CD4-positive, alpha-beta T cell (primary cell): ENCODE results near the gene NINL. TPM values are rescaled to one million over a fixed set of nuclear protein-coding genes. Genes with fewer than 3 reads are reported as not detected.

Experiments
- ATAC-seq: fragments of 200-7000 bp; cut with Tn5 transposase; one replicate; pipeline ENCODE4 v1.10.0; 2022; ENCODE audit warnings: mild to moderate bottlenecking; ENCODE audit not compliant: poor library complexity
- CTCF ChIA-PET: fragments of 350-600 bp; sonication (Branson Sonifier 250); formaldehyde crosslinking; loops from one replicate; lab custom pipeline; 2021; ENCODE audit warnings: antibody characterized with exemption, inconsistent platforms; lab: Charles Lee
- POLR2A ChIA-PET: fragments of 350-600 bp; sonication (Branson Sonifier 250); formaldehyde crosslinking; loops from one replicate; lab custom pipeline; 2021; ENCODE audit warnings: antibody characterized with exemption, inconsistent platforms; lab: Charles Lee
- DNase-seq, 14 experiments: peaks; one replicate each; pipeline ENCODE4 v3.0.0-alpha.2; 2013 to 2020; ENCODE audit warnings: mixed read lengths in 2 of 14
- H3K27ac ChIP-seq, 2 donors: one replicate each; pipeline versions ENCODE4 v1.5.1 to v1.7.0; 2013; ENCODE audit warnings: low read length in 2 of 2, low read depth in 1 of 2, mild to moderate bottlenecking in 1 of 2
- H3K27me3 ChIP-seq, 2 experiments: 1 replicate in 1 of 2; 2 replicates in 1 of 2; pipeline versions ENCODE4 v1.6.1 to v1.7.0; 2013; ENCODE audit warnings: low read length in 2 of 2, control low read depth in 1 of 2, mild to moderate bottlenecking in 1 of 2, moderate library complexity in 1 of 2; ENCODE audit not compliant: insufficient read depth in 2 of 2, control insufficient read depth in 1 of 2
- H3K36me3 ChIP-seq: one replicate; pipeline ENCODE4 v1.6.1; 2013; ENCODE audit warnings: low read length, control low read depth; ENCODE audit not compliant: insufficient read depth
- H3K4me1 ChIP-seq: one replicate; pipeline ENCODE4 v1.6.1; 2013; ENCODE audit warnings: low read length, control low read depth; ENCODE audit not compliant: insufficient read depth
- H3K4me3 ChIP-seq: one replicate; pipeline ENCODE4 v1.5.1; 2013; ENCODE audit warnings: mild to moderate bottlenecking, low read length, moderate library complexity
- H3K9me3 ChIP-seq, 2 experiments: 1 replicate in 1 of 2; 2 replicates in 1 of 2; pipeline versions ENCODE4 v1.6.1 to v1.7.0; 2013; ENCODE audit warnings: low read length in 2 of 2, mild to moderate bottlenecking in 2 of 2, control low read depth in 1 of 2, moderate library complexity in 1 of 2; ENCODE audit not compliant: control insufficient read depth in 1 of 2, insufficient read depth in 1 of 2
- H3K27ac Mint-ChIP-seq: one replicate; pipeline ENCODE4 v1.8.0; 2020; ENCODE audit warnings: mixed read lengths
- H3K27me3 Mint-ChIP-seq: one replicate; pipeline ENCODE4 v1.8.0; 2021; ENCODE audit warnings: mixed read lengths
- H3K36me3 Mint-ChIP-seq: one replicate; pipeline ENCODE4 v1.8.0; 2021; ENCODE audit warnings: low read depth, mixed read lengths
- H3K4me1 Mint-ChIP-seq: one replicate; pipeline ENCODE4 v1.8.0; 2021; ENCODE audit warnings: low read depth, mixed read lengths
- H3K4me3 Mint-ChIP-seq: one replicate; pipeline ENCODE4 v1.8.0; 2020; ENCODE audit warnings: mild to moderate bottlenecking, mixed read lengths
- H3K9me3 Mint-ChIP-seq: one replicate; pipeline ENCODE4 v1.8.0; 2020; ENCODE audit warnings: mixed read lengths
- CTCF ChIP-seq: fragments of 200-600 bp; IDR thresholded peaks from one replicate; pipeline ENCODE4 v1.8.0; 2022; ENCODE audit warnings: antibody characterized with exemption, mild to moderate bottlenecking
- intact Hi-C, 2 experiments: fragments of 100-400 bp; cut with DNase I in 1 of 2; cut with micrococcal nuclease in 1 of 2; formaldehyde crosslinking; loops; one replicate each; pipeline versions ENCODE4 v1.15.1 to v1.9.0; 2023 to 2025; cut with DNase I, micrococcal nuclease
- total RNA-seq, 174 experiments: library from RNA in 2 of 174; stranded (reverse) in 2 of 174; gene quantifications; one replicate each; pipeline ENCODE4 v1.2.3 and lab custom pipeline; 2021 to 2026

Gene NINL
- total RNA-seq, 2 experiments from 2014 or later, result 2.7 to 4.0 TPM

GRCh38 chr20:25465243-25466135 lies 119.8 kb downstream of the NINL start:
- no peaks in the 10 kb centered on the region for H3K9me3 Mint-ChIP-seq
- H3K36me3 Mint-ChIP-seq, result no peaks in the 10 kb centered on the region
- peaks cover 6% of the 10 kb centered on the region for H3K4me1 ChIP-seq
- no peak overlapping the region for H3K4me3 ChIP-seq
- no peaks in the 10 kb centered on the region for H3K27me3 Mint-ChIP-seq
- ChIA-PET CTCF (no interaction called here), POLR2A (no interaction called here)
- intact Hi-C loops, result no loop called here
- DNase-seq, result no peak
- no peak for ATAC-seq
- H3K4me1 Mint-ChIP-seq, result peaks cover 7% of the 10 kb centered on the region
- no peaks in the 10 kb centered on the region for H3K36me3 ChIP-seq
- no peaks in the 10 kb centered on the region for H3K27me3 ChIP-seq
- no peaks in the 10 kb centered on the region for H3K9me3 ChIP-seq
- H3K27ac ChIP-seq, result no peak overlapping the region
- H3K4me3 Mint-ChIP-seq, result no peak overlapping the region
- TF ChIP-seq CTCF, result no peak
- no peak overlapping the region for H3K27ac Mint-ChIP-seq

- intact Hi-C loops, result no loop called here
- H3K4me3 Mint-ChIP-seq, result no peak overlapping the region
- no peaks in the 10 kb centered on the region for H3K27me3 Mint-ChIP-seq
- ATAC-seq (no peak), DNase-seq (no peak)
- Histone ChIP-seq H3K4me1 (no peaks in the 10 kb centered on the region), H3K36me3 (no peaks in the 10 kb centered on the region), H3K27me3 (no peaks in the 10 kb centered on the region), H3K9me3 (no peaks in the 10 kb centered on the region), H3K4me3 (no peak overlapping the region), H3K27ac (no peak overlapping the region)
- POLR2A ChIA-PET, result no interaction called here
- TF ChIP-seq CTCF, result no peak
- no peaks in the 10 kb centered on the region for H3K9me3 Mint-ChIP-seq
- no peak overlapping the region for H3K27ac Mint-ChIP-seq
- no peaks in the 10 kb centered on the region for H3K4me1 Mint-ChIP-seq
- H3K36me3 Mint-ChIP-seq, result no peaks in the 10 kb centered on the region
- CTCF ChIA-PET, result no interaction called here
Observed at GRCh38 chr20:25464501-25465242, 120.7 kb downstream of the NINL start.

- Histone ChIP-seq H3K27me3 (no peaks in the 10 kb centered on the region), H3K4me3 (no peak overlapping the region), H3K4me1 (no peaks in the 10 kb centered on the region), H3K9me3 (no peaks in the 10 kb centered on the region), H3K27ac (no peak overlapping the region), H3K36me3 (no peaks in the 10 kb centered on the region)
- H3K4me3 Mint-ChIP-seq, result no peak overlapping the region
- H3K27me3 Mint-ChIP-seq, result no peaks in the 10 kb centered on the region
- CTCF ChIA-PET, result no interaction called here
- POLR2A ChIA-PET, result interaction anchor here (0.6 kb wide), 1 partner anchor 226 kb away, joined by 4 read pairs; no protein-coding TSS in a partner anchor
- H3K4me1 Mint-ChIP-seq, result no peaks in the 10 kb centered on the region
- no peak overlapping the region for H3K27ac Mint-ChIP-seq
- no peaks in the 10 kb centered on the region for H3K9me3 Mint-ChIP-seq
- intact Hi-C loops, result no loop called here
- DNase-seq, result peak in 2 of 14 experiments; percentile 27 to 41
- H3K36me3 Mint-ChIP-seq, result no peaks in the 10 kb centered on the region
- no peak for ATAC-seq
- no peak for TF ChIP-seq CTCF
Observed at GRCh38 chr20:25461786-25462545, 123.4 kb downstream of the NINL start.
